ENCODE results near the gene HLA-F.

HLA-F gene

GRCh38 chr6:29724937-29725869, 2.0 kb downstream of the HLA-F start:
- DNase-seq (ENCODE audit: low spot score), result no peak

GRCh38 chr6:29726001-29726400, 2.8 kb downstream of the HLA-F start:
- DNase-seq (ENCODE audit: low spot score), result no peak

GRCh38 chr6:29726571-29727194, 3.4 kb downstream of the HLA-F start:
- DNase-seq (ENCODE audit: low spot score), result no peak

- no peak for DNase-seq (ENCODE audit: low spot score)
Measured at GRCh38 chr6:29727637-29728036, 4.4 kb downstream of the HLA-F start.

GRCh38 chr6:29728173-29728874, 5.1 kb downstream of the HLA-F start:
- no peak for DNase-seq (ENCODE audit: low spot score)

GRCh38 chr6:29728875-29729270, 5.6 kb downstream of the HLA-F start:
- no peak for DNase-seq (ENCODE audit: low spot score)

- no peak for DNase-seq (ENCODE audit: low spot score)
Measured at GRCh38 chr6:29729774-29730328, 6.6 kb downstream of the HLA-F start.

GRCh38 chr6:29730575-29731126, 7.4 kb downstream of the HLA-F start:
- DNase-seq (ENCODE audit: low spot score), result no peak

- no peak for DNase-seq (ENCODE audit: low spot score)
Measured at GRCh38 chr6:29731281-29731680, 8.0 kb downstream of the HLA-F start.

GRCh38 chr6:29733057-29733456, 9.8 kb downstream of the HLA-F start:
- no peak for DNase-seq (ENCODE audit: low spot score)

- no peak for DNase-seq (ENCODE audit: low spot score)
Measured at GRCh38 chr6:29734046-29735018, 11.1 kb downstream of the HLA-F start.

- no peak for DNase-seq (ENCODE audit: low spot score)
Measured at GRCh38 chr6:29736563-29736962, 13.3 kb downstream of the HLA-F start.

- DNase-seq (ENCODE audit: low spot score), result peak; percentile 73
Measured at GRCh38 chr6:29737707-29738630, 14.7 kb downstream of the HLA-F start.

- no peak for DNase-seq (ENCODE audit: low spot score)
Measured at GRCh38 chr6:29739136-29739881, 16.1 kb downstream of the HLA-F start.

GRCh38 chr6:29739882-29740261, 16.6 kb downstream of the HLA-F start:
- DNase-seq (ENCODE audit: low spot score), result no peak

GRCh38 chr6:29741592-29741991, 18.4 kb downstream of the HLA-F start:
- DNase-seq (ENCODE audit: low spot score), result no peak

GRCh38 chr6:29742127-29742526, 18.9 kb downstream of the HLA-F start:
- no peak for DNase-seq (ENCODE audit: low spot score)

GRCh38 chr6:29743025-29743424, 19.8 kb downstream of the HLA-F start:
- DNase-seq (ENCODE audit: low spot score), result no peak

GRCh38 chr6:29743568-29743967, 20.3 kb downstream of the HLA-F start:
- no peak for DNase-seq (ENCODE audit: low spot score)
